LNCaP clone FGC (cell line): Measurements from ENCODE around the gene SEC14L1.

Experiments used
- DNase-seq: peaks from one replicate; pipeline ENCODE4 v3.0.0-alpha.2; 2011; ENCODE audit warnings: low read depth
- H3K4me3 ChIP-seq: 2 replicates; pipeline ENCODE4 v1.5.1; 2011; ENCODE audit warnings: mild to moderate bottlenecking, low read depth, low read length, control low read depth
- CTCF ChIP-seq: IDR thresholded peaks from 2 replicates; pipeline ENCODE4 v1.5.1; 2012; ENCODE audit warnings: mild to moderate bottlenecking; ENCODE audit not compliant: control insufficient read depth, insufficient read depth; ENCODE audit errors: extremely low read depth

SEC14L1 gene

GRCh38 chr17:77218902-77219301, 78.1 kb downstream of the SEC14L1 start:
- no peak for DNase-seq
- no peak for TF ChIP-seq CTCF
- H3K4me3 ChIP-seq = no peak overlapping the region

GRCh38 chr17:77222356-77222755, 81.6 kb downstream of the SEC14L1 start:
- no peak overlapping the region for H3K4me3 ChIP-seq
- no peak for TF ChIP-seq CTCF
- no peak for DNase-seq

- H3K4me3 ChIP-seq = no peak overlapping the region
- DNase-seq = no peak
- no peak for TF ChIP-seq CTCF
Measured at GRCh38 chr17:77223642-77224420, 83.1 kb downstream of the SEC14L1 start.

GRCh38 chr17:77225265-77225664, 84.5 kb downstream of the SEC14L1 start:
- no peak for DNase-seq
- H3K4me3 ChIP-seq = no peak overlapping the region
- TF ChIP-seq CTCF = no peak

GRCh38 chr17:77227461-77228240, 86.9 kb downstream of the SEC14L1 start:
- no peak for DNase-seq

GRCh38 chr17:77228241-77228752, 87.5 kb downstream of the SEC14L1 start:
- no peak for DNase-seq
- TF ChIP-seq CTCF = no peak
- H3K4me3 ChIP-seq = no peak overlapping the region

More at GRCh38 chr17:77227461-77228240, 86.9 kb downstream of the SEC14L1 start:
- no peak for TF ChIP-seq CTCF
- no peak overlapping the region for H3K4me3 ChIP-seq
